Measurements from ENCODE around the gene IFNAR1.

- TF ChIP-seq, protein P1, sequence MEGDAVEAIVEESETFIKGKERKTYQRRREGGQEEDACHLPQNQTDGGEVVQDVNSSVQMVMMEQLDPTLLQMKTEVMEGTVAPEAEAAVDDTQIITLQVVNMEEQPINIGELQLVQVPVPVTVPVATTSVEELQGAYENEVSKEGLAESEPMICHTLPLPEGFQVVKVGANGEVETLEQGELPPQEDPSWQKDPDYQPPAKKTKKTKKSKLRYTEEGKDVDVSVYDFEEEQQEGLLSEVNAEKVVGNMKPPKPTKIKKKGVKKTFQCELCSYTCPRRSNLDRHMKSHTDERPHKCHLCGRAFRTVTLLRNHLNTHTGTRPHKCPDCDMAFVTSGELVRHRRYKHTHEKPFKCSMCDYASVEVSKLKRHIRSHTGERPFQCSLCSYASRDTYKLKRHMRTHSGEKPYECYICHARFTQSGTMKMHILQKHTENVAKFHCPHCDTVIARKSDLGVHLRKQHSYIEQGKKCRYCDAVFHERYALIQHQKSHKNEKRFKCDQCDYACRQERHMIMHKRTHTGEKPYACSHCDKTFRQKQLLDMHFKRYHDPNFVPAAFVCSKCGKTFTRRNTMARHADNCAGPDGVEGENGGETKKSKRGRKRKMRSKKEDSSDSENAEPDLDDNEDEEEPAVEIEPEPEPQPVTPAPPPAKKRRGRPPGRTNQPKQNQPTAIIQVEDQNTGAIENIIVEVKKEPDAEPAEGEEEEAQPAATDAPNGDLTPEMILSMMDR (IDR thresholded peaks at IDR 0.05; ENCODE audit: extremely low read depth in 1 of 2, insufficient read depth in 1 of 2, low read depth in 1 of 2, low read length in 2 of 2) = no peak
- TF ChIP-seq EZH2 (IDR thresholded peaks at IDR 0.05; ENCODE audit: borderline replicate concordance, low read depth, low read length, severe bottlenecking) = no peak
- no peak for TF ChIP-seq FOS (IDR thresholded peaks at IDR 0.05; ENCODE audit: borderline replicate concordance, insufficient read depth, low read length)
- TF ChIP-seq POLR2AphosphoS5 (IDR thresholded peaks at IDR 0.05; ENCODE audit: insufficient read depth, low read depth, low read length) = no peak
- TF ChIP-seq POLR2A (IDR thresholded peaks at IDR 0.05; ENCODE audit: low read depth, low read length) = no peak
These were observed 72.9 kb downstream of the IFNAR1 start for GRCh38 chr21:33397717-33398116.
